GM12865 (cell line): Measurements from ENCODE around the gene C19orf73.

Experiments used
- DNase-seq: peaks from one replicate; pipeline ENCODE4 v3.0.0; 2010; ENCODE audit warnings: low read depth
- H3K4me3 ChIP-seq: 2 replicates; pipeline ENCODE4 v1.5.1; 2011; ENCODE audit warnings: mild to moderate bottlenecking, low read depth, low read length, control low read depth
- TF ChIP-seq, protein P1 (sequence below): IDR thresholded peaks from 2 replicates; pipeline ENCODE4 v1.5.1; 2011; ENCODE audit warnings: low read length, control low read depth, low read depth, inconsistent platforms; ENCODE audit not compliant: insufficient read depth; ENCODE audit errors: missing control alignments

Gene C19orf73

DNA sequence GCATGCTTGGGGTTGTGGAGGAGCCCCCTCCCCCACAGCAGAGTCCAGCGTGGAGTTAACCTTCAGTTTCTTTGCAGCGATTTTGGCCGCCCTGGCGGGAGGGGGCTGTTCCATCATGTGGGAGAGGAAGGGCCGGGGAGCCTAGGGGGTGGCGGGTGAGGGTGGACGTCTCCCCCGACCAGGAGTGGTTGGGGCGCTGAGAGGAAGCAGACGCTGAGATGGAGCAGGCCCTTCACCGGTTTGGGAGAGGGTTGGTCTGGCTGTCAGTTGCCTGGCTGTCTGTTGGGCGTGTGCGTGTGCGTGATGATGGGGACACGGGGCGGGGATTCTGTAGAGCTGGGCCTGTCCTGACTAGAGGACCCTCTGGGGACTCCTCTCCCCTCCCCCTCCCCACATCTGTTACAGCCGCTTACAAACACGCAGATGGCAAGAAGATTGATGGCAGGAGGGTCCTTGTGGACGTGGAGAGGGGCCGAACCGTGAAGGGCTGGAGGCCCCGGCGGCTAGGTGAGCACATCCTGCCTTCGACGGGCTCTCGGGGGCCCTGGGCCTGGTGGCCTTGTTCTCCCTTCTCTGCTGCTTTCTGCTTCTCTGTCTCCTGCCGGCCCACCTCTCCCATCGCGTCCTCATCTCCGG is 14.6 kb downstream of the C19orf73 start:
- no peak overlapping the region for H3K4me3 ChIP-seq
- DNase-seq: no peak
- TF ChIP-seq, protein P1, sequence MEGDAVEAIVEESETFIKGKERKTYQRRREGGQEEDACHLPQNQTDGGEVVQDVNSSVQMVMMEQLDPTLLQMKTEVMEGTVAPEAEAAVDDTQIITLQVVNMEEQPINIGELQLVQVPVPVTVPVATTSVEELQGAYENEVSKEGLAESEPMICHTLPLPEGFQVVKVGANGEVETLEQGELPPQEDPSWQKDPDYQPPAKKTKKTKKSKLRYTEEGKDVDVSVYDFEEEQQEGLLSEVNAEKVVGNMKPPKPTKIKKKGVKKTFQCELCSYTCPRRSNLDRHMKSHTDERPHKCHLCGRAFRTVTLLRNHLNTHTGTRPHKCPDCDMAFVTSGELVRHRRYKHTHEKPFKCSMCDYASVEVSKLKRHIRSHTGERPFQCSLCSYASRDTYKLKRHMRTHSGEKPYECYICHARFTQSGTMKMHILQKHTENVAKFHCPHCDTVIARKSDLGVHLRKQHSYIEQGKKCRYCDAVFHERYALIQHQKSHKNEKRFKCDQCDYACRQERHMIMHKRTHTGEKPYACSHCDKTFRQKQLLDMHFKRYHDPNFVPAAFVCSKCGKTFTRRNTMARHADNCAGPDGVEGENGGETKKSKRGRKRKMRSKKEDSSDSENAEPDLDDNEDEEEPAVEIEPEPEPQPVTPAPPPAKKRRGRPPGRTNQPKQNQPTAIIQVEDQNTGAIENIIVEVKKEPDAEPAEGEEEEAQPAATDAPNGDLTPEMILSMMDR: no peak

DNA sequence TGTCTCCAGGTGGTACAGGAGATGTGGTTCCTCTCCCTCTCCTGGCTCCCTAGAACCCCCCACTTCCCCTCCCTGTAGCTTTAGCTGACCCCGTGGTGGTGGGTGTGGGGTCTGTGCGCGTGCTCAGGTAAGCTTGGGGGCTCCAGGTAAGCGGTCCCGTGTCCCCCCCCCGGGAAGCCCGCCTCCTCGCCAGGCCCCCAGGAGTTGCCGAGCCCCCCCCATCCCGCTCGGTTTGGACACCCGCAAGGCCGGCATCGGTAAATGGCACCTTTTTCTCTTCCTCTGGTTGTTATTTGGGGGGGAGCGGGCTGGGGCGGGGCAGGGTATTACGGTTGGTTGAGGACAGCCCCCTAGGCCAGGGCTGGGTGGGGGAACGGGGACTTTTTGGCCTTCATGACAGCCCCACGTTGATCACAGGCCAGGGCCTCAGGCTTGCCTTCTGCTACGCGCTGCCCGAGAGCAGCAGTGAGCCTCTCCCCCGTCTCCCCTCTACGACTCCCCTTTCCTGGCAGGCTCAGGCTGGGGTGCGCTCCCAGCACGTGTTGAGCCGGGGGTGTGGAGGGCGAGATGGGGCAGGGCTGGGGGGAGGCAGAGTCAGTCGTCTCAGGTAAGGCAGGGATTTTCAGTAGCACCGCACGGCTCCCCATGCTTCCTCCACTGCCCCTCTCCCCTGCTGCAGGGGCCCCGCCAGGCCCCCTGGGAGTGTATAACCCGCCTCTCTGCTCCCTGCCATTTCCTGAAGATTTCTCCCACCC is 15.4 kb downstream of the C19orf73 start:
- H3K4me3 ChIP-seq: no peak overlapping the region
- DNase-seq: no peak
- TF ChIP-seq, protein P1: no peak

DNA sequence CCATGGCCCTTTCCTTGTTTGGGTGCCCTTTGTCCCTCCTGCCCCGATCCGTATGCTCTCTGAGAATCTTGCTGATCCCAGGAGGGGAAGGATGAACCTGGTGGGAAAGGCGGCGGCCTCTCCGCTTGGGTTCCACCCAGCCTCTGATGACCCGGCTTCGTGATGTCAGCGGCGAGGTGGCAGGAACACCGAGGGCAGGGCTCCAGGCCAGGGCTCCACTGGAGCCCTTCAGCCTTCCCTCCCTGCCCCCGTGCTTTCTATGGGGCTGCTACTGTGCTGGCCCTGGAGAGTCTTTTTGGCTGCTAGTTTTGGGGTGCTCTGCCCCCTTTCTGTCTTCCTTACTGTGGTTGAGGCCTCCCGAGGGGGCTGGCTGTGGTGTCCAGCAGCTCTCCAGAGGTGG is 16.6 kb downstream of the C19orf73 start:
- no peak for DNase-seq
- TF ChIP-seq, protein P1: no peak

DNA sequence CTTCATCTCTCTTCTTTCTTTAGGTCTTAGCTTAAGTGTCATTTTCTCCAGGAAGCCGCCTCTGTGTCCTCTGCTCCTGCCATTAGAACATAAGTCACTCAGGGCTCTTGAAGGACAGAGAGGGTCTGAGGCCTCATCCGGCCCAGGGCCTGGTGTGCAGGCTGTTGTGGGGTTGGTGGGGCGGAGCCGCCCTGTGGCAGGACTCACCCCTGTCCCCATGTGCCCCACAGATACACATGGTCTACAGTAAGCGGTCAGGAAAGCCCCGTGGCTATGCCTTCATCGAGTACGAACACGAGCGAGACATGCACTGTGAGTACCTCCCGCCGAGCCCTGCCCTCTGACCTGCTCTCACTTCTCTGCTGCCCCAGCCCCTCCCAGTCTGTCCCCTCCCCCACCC is 17.8 kb downstream of the C19orf73 start:
- no peak overlapping the region for H3K4me3 ChIP-seq
- TF ChIP-seq, protein P1: no peak
- no peak for DNase-seq

More for the DNA sequence above, 16.6 kb downstream of the C19orf73 start:
- H3K4me3 ChIP-seq: no peak overlapping the region

DNA sequence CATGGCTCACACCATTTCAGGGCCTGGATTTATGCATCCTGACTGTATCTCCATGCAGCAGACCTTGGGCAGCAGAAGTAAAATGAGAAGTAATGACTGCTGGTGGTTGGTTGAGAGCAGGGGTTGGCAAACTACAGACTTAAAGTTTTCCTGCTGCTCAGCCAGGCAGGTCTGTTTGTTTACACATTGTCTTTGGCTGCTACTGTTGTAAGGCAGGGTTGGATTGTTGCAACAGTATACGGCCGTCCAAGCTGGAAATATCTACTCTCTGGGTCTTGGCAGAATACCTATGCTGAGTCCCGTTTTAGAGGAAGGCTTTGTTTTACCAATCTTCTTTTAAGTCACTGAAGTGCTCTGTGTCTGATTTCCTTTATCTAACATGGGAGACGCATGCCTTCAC is 20.1 kb downstream of the C19orf73 start:
- no peak for DNase-seq
- no peak overlapping the region for H3K4me3 ChIP-seq

DNA sequence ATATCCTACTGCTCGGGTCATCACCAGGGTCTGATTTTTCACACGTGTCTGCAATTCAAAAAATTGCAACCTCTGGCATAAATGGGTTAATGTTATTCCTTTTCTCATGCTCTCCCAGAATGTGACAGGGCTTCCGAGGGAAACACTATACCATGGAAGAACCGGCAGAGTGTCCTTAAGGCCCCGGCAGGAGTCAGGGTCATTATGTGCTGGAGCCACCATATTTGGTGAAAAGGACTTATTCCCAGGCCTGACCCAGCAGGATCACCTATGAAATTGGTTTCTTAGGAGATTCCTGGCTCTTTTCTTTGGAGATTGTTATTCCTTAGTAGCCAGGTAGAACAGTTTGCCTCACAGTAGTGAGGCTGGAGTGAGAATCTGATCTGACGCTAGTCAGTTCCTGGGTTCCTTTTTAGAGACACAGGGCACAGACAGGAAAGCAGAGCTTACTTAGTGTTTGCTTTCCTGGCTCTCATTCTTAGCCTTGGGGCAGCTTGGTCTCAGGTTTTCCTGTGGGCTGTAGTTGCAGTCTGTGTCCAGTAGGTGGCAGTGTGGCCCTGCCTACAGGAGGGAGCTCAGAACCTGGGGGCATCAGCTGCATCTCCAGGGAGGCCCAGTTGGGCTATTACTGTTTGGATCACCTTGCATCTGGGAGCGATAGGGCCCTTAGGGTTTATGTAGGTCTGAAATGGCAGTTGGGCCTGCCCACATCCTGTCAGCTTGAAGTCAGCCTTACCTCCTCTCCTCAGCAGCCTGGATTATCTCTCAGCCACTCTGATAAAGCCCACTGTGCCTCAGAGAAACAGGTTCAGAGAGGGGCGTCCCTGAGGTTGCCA is 21.3 kb downstream of the C19orf73 start:
- H3K4me3 ChIP-seq: no peak overlapping the region
- peak; percentile 80 for DNase-seq
- TF ChIP-seq, protein P1: peak; percentile 96

More for the DNA sequence above, 20.1 kb downstream of the C19orf73 start:
- TF ChIP-seq, protein P1: no peak
